Subcutaneous abdominal adipose tissue (tissue), 5 donors: ENCODE measurements around the gene GMIP.

Source experiments
- H3K27ac ChIP-seq: one replicate; pipeline ENCODE4 v1.7.0; 2013; ENCODE audit warnings: low read depth, mild to moderate bottlenecking, inconsistent platforms, low read length, moderate library complexity
- H3K27me3 ChIP-seq, 5 donors: one replicate each; pipeline ENCODE4 v1.7.0; 2013; ENCODE audit warnings: low read length in 5 of 5, inconsistent platforms in 1 of 5; ENCODE audit not compliant: control insufficient read depth in 5 of 5, insufficient read depth in 4 of 5
- H3K36me3 ChIP-seq, 5 donors: one replicate each; pipeline ENCODE4 v1.7.0; 2013; ENCODE audit warnings: low read length in 5 of 5; ENCODE audit not compliant: control insufficient read depth in 5 of 5, insufficient read depth in 5 of 5
- H3K4me1 ChIP-seq, 5 donors: one replicate each; pipeline ENCODE4 v1.7.0; 2013; ENCODE audit warnings: low read length in 5 of 5, mild to moderate bottlenecking in 3 of 5, moderate library complexity in 1 of 5; ENCODE audit not compliant: control insufficient read depth in 5 of 5, insufficient read depth in 5 of 5
- H3K4me3 ChIP-seq, 5 donors: one replicate each; pipeline ENCODE4 v1.7.0; 2013; ENCODE audit warnings: low read length in 5 of 5, low read depth in 1 of 5
- H3K9ac ChIP-seq, 5 donors: one replicate each; pipeline ENCODE4 v1.7.0; 2013; ENCODE audit warnings: low read length in 5 of 5, mild to moderate bottlenecking in 4 of 5, moderate library complexity in 3 of 5
- H3K9me3 ChIP-seq, 5 donors: one replicate each; pipeline ENCODE4 v1.7.0; 2013; ENCODE audit warnings: low read length in 5 of 5; ENCODE audit not compliant: control insufficient read depth in 5 of 5
- donor health status: healthy.
- donor health status: healthy.
- donor health status: healthy.
- donor health status: healthy.
- donor health status: healthy.

GMIP gene

DNA sequence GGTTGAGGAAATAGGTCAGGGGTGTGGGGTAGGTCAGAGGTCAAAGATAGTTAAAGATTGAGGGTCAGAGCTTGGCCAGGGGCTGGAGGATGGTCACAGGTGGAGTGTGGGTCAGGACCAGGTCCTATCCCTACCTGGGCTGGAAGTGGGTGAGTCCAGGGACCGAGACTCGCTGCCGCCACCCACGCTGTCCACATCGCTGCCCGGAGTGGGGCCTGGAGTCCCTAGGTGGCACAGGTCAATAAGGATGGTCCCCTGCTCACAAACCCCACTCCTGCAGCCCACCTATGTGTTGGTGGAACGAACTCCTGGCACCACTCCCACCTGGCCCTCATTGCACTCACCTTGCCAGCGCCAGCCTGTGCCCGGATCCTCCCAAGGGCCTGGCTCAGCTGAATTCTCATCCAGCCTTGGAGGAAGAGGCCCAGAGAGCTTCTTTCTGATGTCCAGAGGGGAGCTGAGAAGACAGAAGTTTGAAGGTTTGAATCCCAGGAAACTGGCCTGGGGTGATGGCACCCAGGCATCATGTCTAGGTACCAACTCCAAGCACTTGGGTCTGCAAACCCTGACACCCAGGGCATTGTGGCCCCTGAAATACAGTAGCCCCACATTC is 6.8 kb downstream of the GMIP start:
- no peaks in the 10 kb centered on the region for H3K9me3 ChIP-seq
- no peak overlapping the region for H3K27ac ChIP-seq
- H3K4me1 ChIP-seq = peaks cover 0 to 1% (median 0%) of the 10 kb centered on the region in 5 donors
- H3K36me3 ChIP-seq = peaks cover 0 to 70% (median 34%) of the 10 kb centered on the region in 5 donors
- no peak overlapping the region for H3K9ac ChIP-seq
- H3K27me3 ChIP-seq = no peaks in the 10 kb centered on the region
- no peak overlapping the region for H3K4me3 ChIP-seq

DNA sequence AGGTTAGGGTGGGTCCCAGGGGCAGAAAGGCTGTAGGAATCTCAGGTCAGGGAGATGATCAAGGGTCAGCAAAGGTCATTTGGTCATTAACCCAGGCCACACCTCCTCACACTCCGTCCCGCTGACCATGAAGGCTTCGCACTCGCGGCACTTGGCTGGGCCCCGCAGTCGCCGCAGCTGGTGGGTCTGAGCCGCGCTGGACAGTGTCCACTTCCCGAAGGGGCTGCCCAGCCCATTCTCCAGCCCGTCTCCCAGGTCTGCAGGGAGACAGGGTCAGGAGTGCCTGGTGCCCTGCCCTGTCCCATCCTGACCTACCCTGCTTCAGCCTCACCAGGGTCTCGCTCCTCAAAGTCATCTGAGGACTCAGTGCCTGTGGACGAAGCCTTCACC is 8.1 kb downstream of the GMIP start:
- H3K27ac ChIP-seq = no peak overlapping the region
- H3K4me1 ChIP-seq = no peaks in the 10 kb centered on the region
- H3K27me3 ChIP-seq = no peaks in the 10 kb centered on the region
- no peak overlapping the region for H3K4me3 ChIP-seq
- H3K36me3 ChIP-seq = peaks cover 0 to 71% (median 36%) of the 10 kb centered on the region in 5 donors
- H3K9ac ChIP-seq = no peak overlapping the region
- no peaks in the 10 kb centered on the region for H3K9me3 ChIP-seq

DNA sequence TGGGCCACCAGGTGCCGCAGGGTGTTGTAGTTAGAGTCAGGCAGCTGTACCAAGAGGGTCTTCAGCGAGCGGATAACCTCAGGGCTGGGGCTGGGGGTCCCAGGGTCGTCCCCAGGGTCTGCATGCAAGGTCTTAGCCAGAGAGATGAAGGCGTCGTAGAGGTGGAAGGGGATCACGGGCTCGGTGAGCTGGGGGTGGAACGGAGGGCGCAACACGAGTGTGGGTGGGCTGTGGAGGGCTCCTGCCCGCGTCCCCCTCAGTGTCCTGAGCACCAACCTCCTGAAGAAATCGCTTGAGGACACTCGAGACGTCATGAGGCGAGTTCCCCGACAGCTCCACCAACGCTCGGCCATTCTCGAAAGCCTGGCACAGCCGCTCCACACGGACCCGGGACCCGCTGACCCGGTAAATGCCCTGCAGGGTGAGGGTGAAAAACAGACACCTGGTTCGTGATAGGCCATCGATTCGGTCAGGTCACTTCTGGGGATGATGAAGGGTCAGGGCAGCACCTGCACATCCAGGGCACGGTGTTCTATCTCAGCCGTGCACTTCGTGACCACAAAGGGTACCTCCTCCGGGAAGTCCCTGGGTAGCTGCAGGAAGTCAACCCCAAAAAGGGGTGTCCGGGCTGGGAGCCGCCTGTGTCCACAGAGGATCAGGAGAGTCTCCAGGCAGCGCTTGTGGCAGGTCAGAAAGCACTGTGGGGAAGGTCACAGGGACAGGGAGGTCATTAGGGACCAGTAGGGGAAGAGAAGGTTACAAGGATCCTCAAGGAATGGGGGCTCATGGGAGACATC is 8.7 kb downstream of the GMIP start:
- H3K27ac ChIP-seq = no peak overlapping the region
- peaks cover 0 to 68% (median 36%) of the 10 kb centered on the region in 5 donors for H3K36me3 ChIP-seq
- no peaks in the 10 kb centered on the region for H3K9me3 ChIP-seq
- no peaks in the 10 kb centered on the region for H3K4me1 ChIP-seq
- H3K4me3 ChIP-seq = no peak overlapping the region
- no peak overlapping the region for H3K9ac ChIP-seq
- no peaks in the 10 kb centered on the region for H3K27me3 ChIP-seq

DNA sequence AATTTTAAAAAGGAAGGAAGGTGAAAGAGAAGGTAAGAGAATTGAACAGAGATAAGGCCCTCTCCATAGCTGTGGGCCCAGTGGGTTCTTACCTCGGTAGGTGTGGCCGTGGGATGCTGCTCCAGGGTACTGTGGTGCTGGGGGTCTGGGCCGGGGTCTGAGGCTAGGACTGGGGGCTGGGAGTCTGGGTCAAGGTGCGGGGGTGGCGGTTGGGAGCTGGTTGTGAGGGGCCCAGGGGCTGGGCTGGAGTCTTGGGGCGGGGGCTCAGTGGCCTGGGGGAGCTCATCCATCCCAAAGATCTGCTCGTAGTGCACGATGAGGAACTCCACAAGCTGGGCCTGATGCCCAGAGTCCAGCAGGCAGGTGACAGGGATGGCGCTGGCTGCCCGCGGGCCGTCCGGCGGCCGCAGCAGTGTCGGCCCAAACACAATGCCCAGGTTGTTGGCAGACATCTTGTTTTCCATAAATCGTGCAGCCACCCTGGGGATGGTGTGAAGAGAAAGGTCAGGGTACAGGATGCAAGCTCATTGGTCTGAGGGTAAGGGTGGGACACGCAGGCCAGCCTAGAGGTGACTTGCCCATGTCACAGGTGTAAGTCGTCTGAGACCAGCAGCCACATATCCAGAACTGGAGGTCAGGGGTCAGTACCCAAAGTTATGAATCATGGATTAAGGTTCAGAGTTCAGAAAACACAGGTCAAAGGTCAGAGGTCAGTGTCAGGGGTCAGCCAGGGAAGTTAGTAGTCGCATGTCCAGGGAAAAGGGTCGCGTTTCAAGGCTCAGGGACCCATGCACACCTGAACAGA is 9.5 kb downstream of the GMIP start:
- H3K36me3 ChIP-seq = peaks cover 0 to 63% (median 36%) of the 10 kb centered on the region in 5 donors
- no peak overlapping the region for H3K27ac ChIP-seq
- no peaks in the 10 kb centered on the region for H3K9me3 ChIP-seq
- H3K9ac ChIP-seq = no peak overlapping the region
- H3K4me1 ChIP-seq = peaks cover 0 to under 1% (median 0%) of the 10 kb centered on the region in 5 donors
- no peak overlapping the region for H3K4me3 ChIP-seq
- no peaks in the 10 kb centered on the region for H3K27me3 ChIP-seq

DNA sequence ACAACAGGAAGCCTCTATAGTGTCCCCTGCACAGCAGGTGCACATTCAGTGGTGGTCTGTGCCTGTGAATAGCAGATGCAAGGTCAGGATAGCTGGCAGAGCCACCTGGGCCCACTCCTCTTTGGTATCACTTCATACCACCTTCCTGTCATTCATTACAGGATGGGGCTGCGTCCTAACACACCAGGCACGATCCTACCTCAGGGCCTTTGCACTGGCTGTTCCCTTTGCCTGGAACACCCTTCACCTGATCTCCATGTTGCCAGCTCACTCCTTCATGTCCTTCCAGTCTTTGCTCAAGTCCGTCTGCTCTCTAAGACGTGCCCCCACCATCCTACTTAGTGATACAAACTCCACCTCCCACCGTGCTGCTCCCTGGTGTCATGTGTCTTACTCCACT is 10.8 kb downstream of the GMIP start:
- Histone ChIP-seq H3K27me3 (no peaks in the 10 kb centered on the region), H3K9ac (no peak overlapping the region), H3K4me3 (no peak overlapping the region), H3K36me3 (peaks cover 0 to 53% (median 30%) of the 10 kb centered on the region in 5 donors), H3K4me1 (peaks cover 0 to 13% (median 10%) of the 10 kb centered on the region in 5 donors), H3K9me3 (no peaks in the 10 kb centered on the region), H3K27ac (no peak overlapping the region)

DNA sequence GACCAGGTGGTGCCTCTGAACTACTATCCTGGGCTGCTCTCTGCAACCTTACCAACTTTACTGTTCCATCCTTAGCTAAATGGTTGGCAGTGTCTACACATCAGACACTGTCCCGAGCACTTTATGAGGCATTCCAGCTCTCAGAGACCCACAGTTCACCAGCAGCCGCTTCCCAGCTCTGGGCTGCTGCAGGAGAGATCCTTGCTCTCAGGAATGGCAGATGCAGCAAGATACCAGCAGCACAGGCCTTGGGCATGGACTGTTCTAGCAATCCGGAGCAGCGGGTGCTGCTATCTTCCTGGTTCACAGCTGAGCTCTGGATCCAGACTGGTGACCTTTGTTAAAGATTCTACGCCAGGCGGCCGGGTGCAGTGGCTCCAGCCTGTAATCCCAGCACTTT is 12.1 kb downstream of the GMIP start:
- Histone ChIP-seq H3K27me3 (peaks cover 0 to 8% (median 0%) of the 10 kb centered on the region in 5 donors), H3K4me1 (peaks cover 2 to 19% (median 13%) of the 10 kb centered on the region in 5 donors), H3K9me3 (no peaks in the 10 kb centered on the region), H3K27ac (no peak overlapping the region), H3K4me3 (no peak overlapping the region), H3K9ac (no peak overlapping the region), H3K36me3 (peaks cover 0 to 42% (median 27%) of the 10 kb centered on the region in 5 donors)

DNA sequence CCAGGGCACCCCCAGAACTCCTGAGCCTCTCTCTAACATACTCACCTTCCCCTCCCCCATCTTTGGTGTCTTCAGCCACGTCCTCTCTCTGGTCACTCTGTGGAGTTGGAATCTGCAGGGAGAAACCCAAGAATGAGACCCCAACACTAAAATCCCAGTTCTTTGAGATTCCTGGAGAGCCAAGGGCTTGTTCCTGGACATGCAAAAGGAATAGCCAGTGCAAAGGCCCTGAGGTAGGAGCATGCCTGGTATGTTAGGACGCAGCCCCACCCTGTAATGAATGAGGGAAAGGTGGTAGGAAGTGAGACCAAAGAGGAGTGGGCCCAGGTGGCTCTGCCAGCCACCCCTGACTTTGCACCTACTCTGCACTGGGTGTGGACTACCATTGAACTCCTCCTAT is 13.0 kb downstream of the GMIP start:
- Histone ChIP-seq H3K9me3 (no peaks in the 10 kb centered on the region), H3K4me3 (no peak overlapping the region), H3K4me1 (peaks cover 2 to 19% (median 13%) of the 10 kb centered on the region in 5 donors), H3K27me3 (peaks cover 0 to 8% (median 0%) of the 10 kb centered on the region in 5 donors), H3K36me3 (peaks cover 0 to 36% (median 25%) of the 10 kb centered on the region in 5 donors), H3K27ac (no peak overlapping the region), H3K9ac (no peak overlapping the region)

DNA sequence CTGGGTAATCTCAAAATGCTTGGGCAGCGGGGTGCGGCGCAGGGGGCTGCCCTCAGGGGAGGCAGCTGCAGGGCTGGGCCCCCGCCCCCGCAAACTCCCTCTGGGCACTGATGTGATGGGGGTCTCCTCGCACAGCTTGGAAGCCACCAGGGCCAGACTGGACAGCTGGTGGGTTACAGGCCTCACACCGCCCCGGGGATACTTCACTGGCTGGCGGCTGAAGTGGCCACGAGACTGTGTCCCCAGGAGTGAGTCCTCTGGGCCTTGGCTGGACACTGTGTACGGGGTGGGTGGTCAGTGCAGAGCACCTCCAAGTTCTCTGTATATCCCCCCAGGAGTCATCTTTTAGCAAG is 13.4 kb downstream of the GMIP start:
- Histone ChIP-seq H3K4me3 (no peak overlapping the region), H3K36me3 (peaks cover 0 to 32% (median 21%) of the 10 kb centered on the region in 5 donors), H3K9me3 (no peaks in the 10 kb centered on the region), H3K4me1 (peaks cover 2 to 19% (median 13%) of the 10 kb centered on the region in 5 donors), H3K27ac (no peak overlapping the region), H3K9ac (no peak overlapping the region), H3K27me3 (peaks cover 0 to 8% (median 0%) of the 10 kb centered on the region in 5 donors)

DNA sequence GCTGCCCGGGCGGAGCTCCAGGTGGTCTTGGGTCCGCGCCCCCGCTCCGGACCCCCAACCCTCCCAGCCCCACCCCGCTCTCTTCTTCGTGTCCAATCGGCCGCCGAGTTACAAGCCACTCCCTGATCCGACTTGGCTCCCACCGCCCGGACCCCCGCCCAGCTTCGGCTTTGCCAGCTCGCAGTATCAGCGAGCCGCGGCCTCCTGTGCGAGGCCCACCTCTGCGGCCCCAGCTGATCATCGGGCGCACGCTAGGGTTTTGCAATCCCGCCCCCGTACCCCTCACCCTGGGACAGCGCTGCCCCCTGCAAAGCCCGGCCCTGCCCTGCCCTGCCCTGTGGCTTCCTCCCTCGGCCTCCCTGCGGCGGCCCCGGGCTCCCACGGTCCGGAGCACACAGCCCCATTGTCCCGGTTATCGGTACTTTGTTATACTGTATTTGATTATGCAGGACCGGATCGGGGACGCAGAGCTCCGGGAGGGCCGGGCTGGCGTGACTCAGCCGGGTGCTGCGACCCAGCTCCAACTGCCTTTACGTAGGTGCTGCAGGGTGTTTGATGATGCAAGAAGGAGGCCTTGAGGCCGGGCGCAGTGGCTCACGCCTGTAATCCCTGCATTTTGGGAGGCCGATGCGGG is 14.8 kb downstream of the GMIP start:
- peaks cover 0 to 8% (median 0%) of the 10 kb centered on the region in 5 donors for H3K27me3 ChIP-seq
- peaks cover 2 to 19% (median 13%) of the 10 kb centered on the region in 5 donors for H3K4me1 ChIP-seq
- peaks cover 0 to 23% (median 7%) of the 10 kb centered on the region in 5 donors for H3K36me3 ChIP-seq
- H3K27ac ChIP-seq = no peak overlapping the region
- H3K9ac ChIP-seq = peak overlapping the region in 2 of 5 donors; percentile 35 to 53
- H3K4me3 ChIP-seq = peak overlapping the region in 2 of 5 donors; percentile 34 to 66
- no peaks in the 10 kb centered on the region for H3K9me3 ChIP-seq
